ENCODE measurements around the gene NF2. TPM values are rescaled to one million over a fixed set of nuclear protein-coding genes. Genes with fewer than 3 reads are reported as not detected.

Gene NF2
- total RNA-seq, 1 donor from 2014 or later, result 42.4 TPM

DNA sequence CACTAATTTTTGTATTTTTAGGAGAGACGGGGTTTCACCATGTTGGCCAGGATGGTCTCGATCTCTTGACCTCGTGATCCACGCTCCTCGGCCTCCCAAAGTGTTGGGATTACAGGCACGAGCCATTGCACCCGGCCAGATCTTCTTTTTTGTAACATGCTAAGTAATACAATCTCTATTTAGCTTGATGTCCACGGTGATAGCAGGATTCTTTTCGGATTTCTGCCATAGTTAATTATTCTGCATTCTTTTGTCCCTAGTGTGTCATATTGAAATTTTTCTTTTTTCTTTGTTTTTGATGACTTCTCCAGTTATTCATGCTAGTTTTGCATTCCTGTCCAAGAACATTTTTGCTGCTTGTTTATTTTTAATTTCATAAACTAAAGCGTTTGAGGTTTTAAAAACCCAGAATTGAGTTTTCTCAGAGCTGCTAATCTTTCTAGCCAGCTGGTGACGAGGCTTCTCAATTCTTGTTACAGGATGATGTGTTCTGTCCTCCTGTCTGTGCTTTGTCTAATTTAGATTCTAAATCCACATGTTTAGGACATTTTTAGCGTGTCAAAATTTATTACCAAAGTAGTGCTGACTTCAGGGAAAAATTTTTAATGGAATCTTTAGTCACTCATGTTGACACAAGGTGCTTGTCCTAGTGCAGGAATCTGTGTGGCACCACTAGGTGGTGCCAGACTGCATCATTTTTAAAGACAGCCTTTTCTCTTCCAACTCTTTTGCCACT is 21.8 kb downstream of the NF2 start:
- Histone ChIP-seq H3K4me3 (no peak overlapping the region), H3K36me3 (no peaks in the 10 kb centered on the region), H3K27ac (no peak overlapping the region), H3K27me3 (ENCODE audit: low read depth) (no peaks in the 10 kb centered on the region), H3K9me3 (no peaks in the 10 kb centered on the region), H3K4me1 (peaks cover 53% of the 10 kb centered on the region)
- TF ChIP-seq, protein P1, sequence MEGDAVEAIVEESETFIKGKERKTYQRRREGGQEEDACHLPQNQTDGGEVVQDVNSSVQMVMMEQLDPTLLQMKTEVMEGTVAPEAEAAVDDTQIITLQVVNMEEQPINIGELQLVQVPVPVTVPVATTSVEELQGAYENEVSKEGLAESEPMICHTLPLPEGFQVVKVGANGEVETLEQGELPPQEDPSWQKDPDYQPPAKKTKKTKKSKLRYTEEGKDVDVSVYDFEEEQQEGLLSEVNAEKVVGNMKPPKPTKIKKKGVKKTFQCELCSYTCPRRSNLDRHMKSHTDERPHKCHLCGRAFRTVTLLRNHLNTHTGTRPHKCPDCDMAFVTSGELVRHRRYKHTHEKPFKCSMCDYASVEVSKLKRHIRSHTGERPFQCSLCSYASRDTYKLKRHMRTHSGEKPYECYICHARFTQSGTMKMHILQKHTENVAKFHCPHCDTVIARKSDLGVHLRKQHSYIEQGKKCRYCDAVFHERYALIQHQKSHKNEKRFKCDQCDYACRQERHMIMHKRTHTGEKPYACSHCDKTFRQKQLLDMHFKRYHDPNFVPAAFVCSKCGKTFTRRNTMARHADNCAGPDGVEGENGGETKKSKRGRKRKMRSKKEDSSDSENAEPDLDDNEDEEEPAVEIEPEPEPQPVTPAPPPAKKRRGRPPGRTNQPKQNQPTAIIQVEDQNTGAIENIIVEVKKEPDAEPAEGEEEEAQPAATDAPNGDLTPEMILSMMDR (IDR thresholded peaks at IDR 0.05), result peak; percentile 87
- ATAC-seq (peak; percentile 66 to 79), DNase-seq (peak; percentile 62)
- intact Hi-C loops (cut with DNase I), result no loop called here

DNA sequence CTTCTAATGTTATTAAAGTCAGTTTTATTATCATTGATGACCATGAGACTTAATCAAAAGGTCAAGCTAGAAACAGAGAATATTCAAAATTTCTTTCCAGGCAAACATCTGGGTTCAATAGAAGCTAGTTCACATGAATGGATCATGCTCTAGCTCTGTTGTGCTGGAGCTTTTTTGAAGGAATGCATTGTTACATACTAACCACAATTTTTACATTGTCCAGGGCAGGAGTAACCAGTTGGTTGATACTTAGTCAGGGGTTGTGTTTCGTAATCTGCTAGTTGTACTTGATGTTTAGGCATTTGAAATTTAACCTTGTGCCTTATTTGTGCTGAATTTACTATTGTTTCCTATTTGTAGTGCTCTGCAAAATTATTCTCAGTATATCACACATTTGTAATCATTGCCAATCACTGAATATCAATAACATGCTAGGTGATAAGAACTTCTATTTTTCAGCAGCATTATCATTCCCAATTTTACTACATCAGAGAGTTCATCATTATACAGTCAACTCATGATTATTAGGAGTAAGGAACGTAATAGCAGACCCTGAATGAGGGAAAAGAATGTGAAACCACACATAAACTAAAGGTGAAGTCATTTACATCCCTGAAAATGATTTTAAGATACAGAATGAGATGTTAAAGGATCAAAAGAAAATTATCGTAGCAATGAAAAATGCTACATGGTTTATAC is 23.2 kb downstream of the NF2 start:
- Histone ChIP-seq H3K36me3 (no peaks in the 10 kb centered on the region), H3K4me3 (no peak overlapping the region), H3K4me1 (peaks cover 64% of the 10 kb centered on the region), H3K27ac (no peak overlapping the region), H3K9me3 (no peaks in the 10 kb centered on the region), H3K27me3 (ENCODE audit: low read depth) (no peaks in the 10 kb centered on the region)
- intact Hi-C loops (cut with DNase I), result no loop called here
- TF ChIP-seq, protein P1 (IDR thresholded peaks at IDR 0.05), result no peak
- ATAC-seq (no peak), DNase-seq (no peak)

DNA sequence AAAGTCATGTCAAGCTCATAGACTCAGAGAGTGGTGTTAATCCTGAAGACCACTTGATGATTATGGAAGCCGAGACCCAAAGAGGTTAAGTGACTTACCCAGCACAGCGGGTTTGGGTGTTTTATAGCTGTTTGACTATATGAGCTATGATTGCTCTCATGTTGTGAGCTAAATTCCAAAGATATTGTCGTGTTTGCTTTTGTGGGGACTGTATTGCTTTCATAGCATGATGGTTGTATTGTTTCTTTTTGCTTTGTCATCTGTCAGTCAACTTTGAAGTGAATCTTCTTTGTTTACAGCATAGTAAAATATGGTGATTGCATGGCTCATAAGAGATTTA is 23.7 kb downstream of the NF2 start:
- no peak overlapping the region for H3K4me3 ChIP-seq
- intact Hi-C loops (cut with DNase I), result no loop called here
- H3K4me1 ChIP-seq, result peaks cover 60% of the 10 kb centered on the region
- DNase-seq, result no peak
- no peak overlapping the region for H3K27ac ChIP-seq
- ATAC-seq, result no peak
- no peaks in the 10 kb centered on the region for H3K9me3 ChIP-seq
- TF ChIP-seq, protein P1 (IDR thresholded peaks at IDR 0.05), result no peak
- H3K27me3 ChIP-seq (ENCODE audit: low read depth), result no peaks in the 10 kb centered on the region
- H3K36me3 ChIP-seq, result no peaks in the 10 kb centered on the region

DNA sequence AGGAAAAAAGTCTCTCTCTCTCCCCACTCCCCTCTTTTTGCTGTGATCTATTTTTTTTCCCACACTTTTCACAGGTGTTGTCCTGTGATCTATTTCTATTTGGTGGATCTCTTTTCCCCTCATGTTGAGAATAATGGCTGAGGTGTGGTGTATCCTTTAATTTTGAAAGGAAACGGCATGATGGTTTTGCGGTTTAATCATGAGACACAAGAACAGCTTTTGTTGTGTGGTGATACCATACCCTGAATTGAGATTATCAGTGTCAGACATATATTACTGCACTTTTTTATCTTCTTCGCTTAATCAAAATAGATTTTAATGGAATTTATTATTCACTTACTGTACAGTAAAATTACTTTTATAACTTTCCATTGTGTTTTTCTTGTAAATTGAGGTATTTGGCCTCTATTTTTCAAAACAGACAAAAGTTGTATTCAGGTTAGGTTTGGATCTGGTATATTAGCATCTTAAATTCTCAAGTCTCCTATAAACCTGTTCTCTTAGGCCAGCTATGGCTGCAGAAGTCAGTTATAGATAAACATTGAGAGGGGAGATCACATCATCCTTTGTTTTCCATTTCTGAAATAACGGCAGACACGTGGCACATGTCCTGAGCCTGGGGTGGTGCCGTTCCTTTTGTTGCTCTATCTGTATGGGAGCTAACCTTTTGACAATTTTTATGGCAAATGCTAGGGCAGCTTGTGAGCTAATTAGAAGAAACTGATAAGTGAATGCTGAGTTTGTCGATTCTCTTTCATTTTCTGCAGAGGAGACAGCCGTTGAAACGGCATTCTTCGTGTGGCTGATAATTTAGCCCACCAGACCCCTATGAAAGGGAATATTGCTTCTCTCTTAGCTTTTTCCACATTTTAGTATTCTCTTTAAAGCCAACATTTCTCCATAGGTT is 25.8 kb downstream of the NF2 start:
- TF ChIP-seq, protein P1 (IDR thresholded peaks at IDR 0.05), result no peak
- Histone ChIP-seq H3K4me1 (peaks cover 39% of the 10 kb centered on the region), H3K4me3 (no peak overlapping the region), H3K27ac (no peak overlapping the region), H3K9me3 (no peaks in the 10 kb centered on the region), H3K36me3 (no peaks in the 10 kb centered on the region), H3K27me3 (ENCODE audit: low read depth) (no peaks in the 10 kb centered on the region)
- no peak for DNase-seq
- intact Hi-C loops (cut with DNase I), result no loop called here
- ATAC-seq, result no peak

DNA sequence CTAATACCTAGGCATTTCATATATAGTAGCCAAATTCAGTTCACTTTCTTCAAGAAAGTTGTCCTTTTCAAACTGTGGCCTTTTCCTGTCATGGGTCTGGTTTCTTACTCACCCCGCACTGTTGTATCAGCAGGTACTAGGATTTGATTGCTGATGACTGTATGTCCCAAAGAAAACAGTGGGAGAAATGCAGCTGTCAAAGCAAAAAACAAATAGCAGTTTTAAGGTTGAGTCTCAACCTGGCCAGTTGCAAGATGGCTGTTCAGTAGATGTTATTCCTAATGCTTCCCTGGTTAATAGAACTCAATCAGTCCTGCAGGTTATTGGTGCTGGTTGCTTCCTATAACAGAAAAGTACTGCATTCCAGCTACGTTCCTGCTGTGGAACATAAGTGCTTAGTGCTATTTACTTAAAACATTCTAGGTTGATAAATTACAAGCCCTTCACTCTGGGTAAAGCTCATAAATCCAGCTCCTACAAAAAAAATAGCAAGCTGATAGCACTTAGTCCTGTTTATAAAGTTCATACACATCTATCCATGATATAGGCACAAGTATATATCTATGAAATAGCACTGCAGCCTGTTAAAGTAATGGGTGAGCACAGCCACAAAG is 26.6 kb downstream of the NF2 start:
- TF ChIP-seq, protein P1 (IDR thresholded peaks at IDR 0.05), result no peak
- ATAC-seq, result peak; percentile 61 to 85
- intact Hi-C loops (cut with DNase I), result no loop called here

More for the DNA sequence above, 26.6 kb downstream of the NF2 start:
- H3K4me3 ChIP-seq, result no peak overlapping the region
- H3K27me3 ChIP-seq (ENCODE audit: low read depth), result no peaks in the 10 kb centered on the region
- H3K9me3 ChIP-seq, result no peaks in the 10 kb centered on the region
- H3K27ac ChIP-seq, result no peak overlapping the region
- peaks cover 38% of the 10 kb centered on the region for H3K4me1 ChIP-seq
- DNase-seq, result no peak
- H3K36me3 ChIP-seq, result no peaks in the 10 kb centered on the region

All from lower lobe of right lung (tissue), 2 donors.